DOHH2 (cell line): ENCODE results near the gene CDH1.

ENCODE experiments used
- CTCF ChIP-seq: fragments of 200-600 bp; sonication (generic); IDR thresholded peaks from one replicate; pipeline ENCODE4 v1.5.1; 2014; ENCODE audit warnings: antibody characterized with exemption, mild to moderate bottlenecking, low read depth, low read length; ENCODE audit not compliant: poor library complexity, severe bottlenecking
- EZH2phosphoT487 ChIP-seq: fragments of 200-600 bp; sonication (generic); IDR thresholded peaks from 2 replicates; pipeline ENCODE4 v1.6.1; 2017; ENCODE audit warnings: borderline replicate concordance, mild to moderate bottlenecking, antibody characterized with exemption, low read length, moderate library complexity, mixed read lengths

- TF ChIP-seq CTCF, result no peak
- TF ChIP-seq EZH2phosphoT487, result no peak
Observed at GRCh38 chr16:68869492-68870088, 132.5 kb downstream of the CDH1 start.
